Spleen (tissue), 7 donors: Measurements from ENCODE around the gene KCNMB4.

Experiments used
- POLR2A ChIP-seq, 3 donors: fragments of 450-650 bp; IDR thresholded peaks; one replicate each; pipeline ENCODE4 v1.5.1; 2017; ENCODE audit warnings: antibody characterized with exemption in 3 of 3, mild to moderate bottlenecking in 1 of 3
- TF ChIP-seq, protein P1 (sequence below), 11 experiments: fragments of 200-600 bp in 7 of 11; fragments of 450-650 bp in 4 of 11; sonication (generic) in 4 of 11; IDR thresholded peaks in 8 of 11; conservative IDR thresholded peaks in 3 of 11; 1 replicate in 7 of 11; 2 replicates in 4 of 11; pipeline versions ENCODE4 v1.4.0 to v1.8.0; 2016 to 2021; ENCODE audit warnings: antibody characterized with exemption in 11 of 11, inconsistent platforms in 4 of 11, mild to moderate bottlenecking in 1 of 11
- donor health status: DM: no; HTN: no; CAD: no; lungs with moderate emphysema.
- donor health status: DM: no; HTN: no; CAD: no.
- donor health status: DM: no; HTN: no; CAD: no.

DNA sequence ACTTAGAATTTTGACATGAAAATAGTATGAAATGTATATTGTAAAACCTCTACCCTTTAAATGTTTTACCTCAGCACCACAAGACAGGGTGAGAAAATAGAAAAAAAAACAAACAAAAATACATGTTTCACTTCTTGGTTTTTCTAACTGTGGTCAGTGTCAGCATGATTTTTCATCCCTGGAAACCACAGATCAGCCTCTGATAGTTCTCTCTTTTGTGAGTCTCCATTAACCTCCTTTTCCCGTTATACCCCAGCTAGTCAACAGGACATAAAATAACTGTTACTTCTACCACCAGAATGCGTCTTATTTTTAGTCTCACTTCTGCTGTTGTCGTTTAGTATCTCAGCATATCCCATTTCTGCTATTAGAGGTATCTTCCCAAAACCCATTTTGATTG lies 48.3 kb upstream of the KCNMB4 start:
- TF ChIP-seq, protein P1, sequence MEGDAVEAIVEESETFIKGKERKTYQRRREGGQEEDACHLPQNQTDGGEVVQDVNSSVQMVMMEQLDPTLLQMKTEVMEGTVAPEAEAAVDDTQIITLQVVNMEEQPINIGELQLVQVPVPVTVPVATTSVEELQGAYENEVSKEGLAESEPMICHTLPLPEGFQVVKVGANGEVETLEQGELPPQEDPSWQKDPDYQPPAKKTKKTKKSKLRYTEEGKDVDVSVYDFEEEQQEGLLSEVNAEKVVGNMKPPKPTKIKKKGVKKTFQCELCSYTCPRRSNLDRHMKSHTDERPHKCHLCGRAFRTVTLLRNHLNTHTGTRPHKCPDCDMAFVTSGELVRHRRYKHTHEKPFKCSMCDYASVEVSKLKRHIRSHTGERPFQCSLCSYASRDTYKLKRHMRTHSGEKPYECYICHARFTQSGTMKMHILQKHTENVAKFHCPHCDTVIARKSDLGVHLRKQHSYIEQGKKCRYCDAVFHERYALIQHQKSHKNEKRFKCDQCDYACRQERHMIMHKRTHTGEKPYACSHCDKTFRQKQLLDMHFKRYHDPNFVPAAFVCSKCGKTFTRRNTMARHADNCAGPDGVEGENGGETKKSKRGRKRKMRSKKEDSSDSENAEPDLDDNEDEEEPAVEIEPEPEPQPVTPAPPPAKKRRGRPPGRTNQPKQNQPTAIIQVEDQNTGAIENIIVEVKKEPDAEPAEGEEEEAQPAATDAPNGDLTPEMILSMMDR (IDR thresholded peaks at IDR 0.05 in 8 of 11, conservative IDR thresholded peaks at IDR 0.05 in 3 of 11) = no peak
- TF ChIP-seq POLR2A (IDR thresholded peaks at IDR 0.05) = no peak
